GM21515 (cell line): ENCODE results near the gene VN1R5.
A peak's percentile ranks its signal among the peaks of the same experiment; 100 is the strongest.
"Not testable (repeated sequence)": the region's sequence is repeated elsewhere in the genome, so short reads cannot be mapped to it uniquely, and the experiment has no call there.

ENCODE experiments used
- ATAC-seq: cut with Tn5 transposase; IDR thresholded peaks from one replicate; pipeline ENCODE4 v1.9.1; 2021; ENCODE audit not compliant: unreplicated experiment

Gene VN1R5

GRCh38 chr1:247255772-247256171, at the start of gene VN1R5:
Gene VN1R5 (plus strand): TSS chr1:247256072.
- not testable (repeated sequence) for ATAC-seq

GRCh38 chr1:247209396-247209795, 46.5 kb upstream of the VN1R5 start:
- no peak for ATAC-seq

- ATAC-seq: no peak
These were observed 45.9 kb upstream of the VN1R5 start for GRCh38 chr1:247210062-247210375.

DNA sequence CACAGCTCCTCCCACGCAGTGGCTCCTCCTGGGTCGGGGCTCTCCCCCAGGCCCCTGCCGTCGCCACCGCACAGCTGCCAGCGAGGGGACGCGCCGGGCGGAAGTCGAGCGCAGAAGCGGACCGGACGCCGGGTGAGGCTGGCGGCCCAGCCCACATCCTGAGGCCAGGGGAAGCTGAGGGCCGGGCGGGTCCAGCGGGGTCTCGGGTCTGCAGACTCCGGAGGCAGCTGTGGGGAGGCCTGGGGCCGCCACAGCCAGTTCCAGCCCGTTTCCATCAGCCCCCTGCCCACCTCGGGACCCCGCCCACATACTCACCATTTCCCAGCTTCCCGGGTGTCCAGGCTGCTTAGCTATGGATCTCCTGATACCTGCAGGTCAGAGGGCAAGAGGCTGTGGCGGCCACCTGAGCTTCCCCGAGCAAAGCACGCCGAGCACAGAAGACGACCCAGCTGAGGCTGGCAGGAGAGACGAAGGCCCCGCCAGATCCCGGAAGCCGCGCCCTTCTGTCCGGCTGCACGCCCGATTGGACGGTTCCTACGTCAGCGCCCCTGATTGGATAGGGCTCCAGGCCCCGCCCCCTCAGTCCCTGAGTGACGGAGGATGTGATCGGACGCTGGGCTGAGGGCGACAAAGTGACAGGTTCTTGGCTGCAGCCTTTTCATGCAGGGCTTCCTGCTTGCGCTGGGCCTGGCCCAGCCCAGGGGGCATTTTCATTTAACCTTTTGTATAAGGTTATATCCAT, 45.3 kb upstream of the VN1R5 start:
- ATAC-seq: peak; percentile 95

DNA sequence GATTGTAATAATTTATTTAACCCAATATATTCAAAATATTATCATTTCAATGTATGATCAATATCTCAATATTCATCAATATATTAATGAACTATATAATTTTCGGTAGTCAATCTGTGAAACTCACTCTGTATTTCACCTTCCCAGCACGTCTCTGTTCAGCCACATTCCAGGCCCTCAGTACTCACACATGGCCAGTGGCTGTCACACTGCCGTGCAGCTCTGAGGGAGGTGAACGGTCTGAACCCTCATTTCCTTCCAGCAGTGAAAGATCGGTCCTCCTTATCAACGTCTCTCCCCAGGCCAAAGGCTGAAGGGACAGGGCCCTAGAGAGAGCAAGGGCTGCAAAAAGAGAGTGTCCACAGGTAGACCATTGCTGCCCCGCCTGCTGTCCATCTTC, 44.5 kb upstream of the VN1R5 start:
- no peak for ATAC-seq

DNA sequence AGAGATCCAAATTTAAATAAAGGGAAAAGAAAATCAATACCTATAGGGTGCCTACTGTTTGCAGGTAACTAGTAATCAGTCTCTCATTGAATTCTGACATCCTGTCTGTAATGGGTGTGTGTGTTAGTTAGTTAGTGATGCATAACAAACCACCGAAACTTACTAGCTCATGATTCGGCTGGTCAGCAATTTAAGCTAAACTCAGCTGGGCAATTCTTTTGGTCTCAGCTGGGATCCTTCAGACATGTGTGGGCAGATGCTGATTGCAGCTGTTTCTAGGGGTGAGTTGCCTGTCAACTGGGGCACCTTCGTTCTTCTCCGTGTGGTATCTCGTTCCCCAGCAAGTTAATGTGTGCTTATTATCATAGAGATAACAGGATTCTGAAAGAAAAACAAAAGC, 43.9 kb upstream of the VN1R5 start:
- ATAC-seq: peak; percentile 52

DNA sequence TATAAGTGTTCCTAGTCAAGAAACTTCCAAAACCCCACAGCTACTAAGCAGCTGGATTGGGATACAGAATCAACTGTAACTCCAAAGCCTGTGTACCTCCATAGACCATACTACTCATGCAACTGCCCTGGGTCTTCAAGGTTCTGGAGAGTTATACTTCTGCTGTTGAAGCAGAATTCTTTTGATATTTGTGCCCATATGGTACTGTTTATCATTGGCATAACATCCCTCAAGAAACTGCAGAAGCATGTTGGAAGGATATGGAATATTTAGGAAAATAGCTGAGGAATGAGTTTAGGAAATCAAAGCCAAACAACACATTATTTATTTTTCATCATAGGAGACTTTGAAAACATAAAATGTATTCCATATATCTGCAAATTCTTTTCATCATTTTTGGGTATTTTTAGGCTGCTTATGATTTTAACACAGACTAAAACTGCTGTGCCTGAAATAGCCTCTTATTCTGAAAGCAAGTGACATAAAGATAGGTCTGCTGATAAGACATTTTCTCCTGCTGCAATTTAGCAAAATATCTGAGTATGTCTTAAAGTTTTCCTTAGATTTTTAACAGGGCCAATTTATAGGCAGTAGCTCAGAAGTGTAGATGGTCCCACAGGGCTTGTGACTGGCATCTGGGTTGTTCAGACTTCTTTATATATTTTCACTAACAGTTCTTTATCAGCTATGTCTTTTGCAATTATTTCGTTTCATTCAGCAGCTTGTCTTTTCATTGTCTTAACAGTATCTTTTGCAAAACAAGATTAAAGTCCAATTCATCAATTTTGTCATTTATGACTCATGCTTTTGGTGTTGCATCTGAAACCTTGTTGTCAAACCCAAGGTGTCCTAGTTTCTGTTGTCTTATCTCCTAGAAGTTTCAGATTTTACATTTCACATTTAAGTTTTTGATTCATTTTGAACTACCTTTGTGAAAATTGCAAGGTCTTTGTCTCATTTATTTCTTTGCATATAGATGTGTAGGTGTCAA, 43.0 kb upstream of the VN1R5 start:
- no peak for ATAC-seq

- no peak for ATAC-seq
These were observed 39.6 kb upstream of the VN1R5 start for GRCh38 chr1:247216261-247216660.

- ATAC-seq: no peak
These were observed 37.7 kb upstream of the VN1R5 start for GRCh38 chr1:247218121-247218651.

DNA sequence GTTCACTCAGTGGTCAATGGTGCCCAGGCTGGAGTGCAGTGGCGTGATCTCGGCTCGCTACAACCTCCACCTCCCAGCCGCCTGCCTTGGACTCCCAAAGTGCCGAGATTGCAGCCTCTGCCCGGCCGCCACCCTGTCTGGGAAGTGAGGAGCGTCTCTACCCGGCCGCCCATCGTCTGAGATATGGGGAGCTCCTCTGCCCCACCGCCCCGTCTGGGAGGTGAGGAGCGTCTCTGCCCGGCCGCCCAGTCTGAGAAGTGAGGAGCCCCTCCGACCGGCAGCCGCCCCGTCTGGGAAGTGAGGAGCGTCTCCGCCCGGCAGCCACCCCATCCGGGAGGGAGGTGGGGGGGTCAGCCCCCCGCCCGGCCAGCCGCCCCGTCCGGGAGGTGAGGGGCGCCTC, 35.6 kb upstream of the VN1R5 start:
- not testable (repeated sequence) for ATAC-seq

DNA sequence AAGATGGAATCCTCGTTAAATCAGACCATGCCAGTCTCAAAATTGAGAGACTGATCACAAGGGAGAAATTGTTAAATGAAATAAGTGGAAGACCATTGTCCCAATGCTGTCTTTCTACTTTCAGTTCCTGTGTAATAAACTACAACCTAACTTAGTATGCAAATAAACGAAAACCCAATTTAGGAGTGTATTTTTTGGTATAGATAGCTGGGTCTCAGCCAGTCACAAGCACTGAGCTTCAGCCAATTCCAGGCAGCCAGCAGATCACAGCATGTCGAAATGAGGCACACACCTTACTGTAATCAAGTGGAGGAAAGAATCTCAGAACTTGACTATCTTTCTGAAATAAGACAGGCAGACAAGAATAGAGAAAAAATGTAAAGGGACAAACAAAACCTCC, 33.0 kb upstream of the VN1R5 start:
- ATAC-seq: no peak

DNA sequence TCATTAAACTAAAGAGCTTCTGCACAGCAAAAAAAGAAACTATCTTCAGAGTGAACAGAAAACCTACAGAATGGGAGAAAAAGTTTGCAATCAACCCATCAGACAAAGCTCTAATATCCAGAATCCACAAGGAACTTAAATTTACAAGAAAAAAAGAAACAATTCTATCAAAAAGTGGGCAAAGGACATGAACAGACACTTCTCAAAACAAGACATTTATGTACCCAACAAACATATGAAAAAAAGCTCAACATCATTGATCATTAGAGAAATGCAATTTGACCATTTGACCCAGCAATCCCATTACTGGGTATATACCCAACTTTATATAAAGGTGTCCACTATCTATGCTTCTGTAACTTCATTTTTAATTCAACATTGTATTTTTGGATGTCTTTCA, 31.1 kb upstream of the VN1R5 start:
- no peak for ATAC-seq

- no peak for ATAC-seq
These were observed 27.7 kb upstream of the VN1R5 start for GRCh38 chr1:247228133-247228532.

DNA sequence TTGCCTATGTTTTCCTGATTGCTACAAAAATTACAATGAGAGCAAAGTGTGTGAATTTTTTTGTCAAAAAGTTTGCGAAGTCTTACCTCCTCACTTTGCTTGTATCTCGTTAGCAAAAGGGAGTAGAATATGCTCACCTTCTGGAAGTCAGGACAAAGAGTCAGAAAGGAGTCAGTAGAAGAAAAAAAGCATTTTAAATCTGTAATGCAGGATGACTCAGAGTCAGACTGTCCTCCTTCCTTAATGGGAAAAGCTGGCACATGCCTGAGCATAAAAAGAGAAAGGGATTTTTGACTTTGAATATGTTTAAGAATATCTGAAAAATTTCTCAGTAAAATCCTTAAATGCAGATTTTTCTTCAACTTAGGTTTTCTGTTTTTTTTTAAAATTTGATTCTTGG, 14.2 kb upstream of the VN1R5 start:
- ATAC-seq: no peak

GRCh38 chr1:247243524-247244137, 12.2 kb upstream of the VN1R5 start:
- ATAC-seq: no peak

GRCh38 chr1:247246325-247247115, 9.4 kb upstream of the VN1R5 start:
- ATAC-seq: no peak

DNA sequence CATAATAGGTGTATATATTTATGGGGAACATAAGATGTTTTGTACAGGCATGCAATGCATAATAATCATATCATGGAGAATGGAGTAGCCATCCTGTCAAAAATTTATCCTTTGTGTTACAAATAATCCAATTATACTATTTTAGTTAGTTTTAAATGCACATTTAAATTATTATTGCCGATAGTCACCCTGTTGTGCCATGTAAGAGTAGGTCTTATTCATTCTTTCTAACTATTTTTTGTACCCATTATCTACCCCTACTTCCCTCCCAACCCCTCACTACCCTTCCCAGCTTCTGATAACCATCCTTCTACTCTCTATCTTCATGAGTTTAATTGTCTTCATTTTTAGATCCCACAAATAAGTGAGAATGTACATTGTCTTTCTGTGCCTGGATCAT, 8.3 kb upstream of the VN1R5 start:
- no peak for ATAC-seq

GRCh38 chr1:247266053-247266452, 10.2 kb downstream of the VN1R5 start:
- ATAC-seq: no peak

DNA sequence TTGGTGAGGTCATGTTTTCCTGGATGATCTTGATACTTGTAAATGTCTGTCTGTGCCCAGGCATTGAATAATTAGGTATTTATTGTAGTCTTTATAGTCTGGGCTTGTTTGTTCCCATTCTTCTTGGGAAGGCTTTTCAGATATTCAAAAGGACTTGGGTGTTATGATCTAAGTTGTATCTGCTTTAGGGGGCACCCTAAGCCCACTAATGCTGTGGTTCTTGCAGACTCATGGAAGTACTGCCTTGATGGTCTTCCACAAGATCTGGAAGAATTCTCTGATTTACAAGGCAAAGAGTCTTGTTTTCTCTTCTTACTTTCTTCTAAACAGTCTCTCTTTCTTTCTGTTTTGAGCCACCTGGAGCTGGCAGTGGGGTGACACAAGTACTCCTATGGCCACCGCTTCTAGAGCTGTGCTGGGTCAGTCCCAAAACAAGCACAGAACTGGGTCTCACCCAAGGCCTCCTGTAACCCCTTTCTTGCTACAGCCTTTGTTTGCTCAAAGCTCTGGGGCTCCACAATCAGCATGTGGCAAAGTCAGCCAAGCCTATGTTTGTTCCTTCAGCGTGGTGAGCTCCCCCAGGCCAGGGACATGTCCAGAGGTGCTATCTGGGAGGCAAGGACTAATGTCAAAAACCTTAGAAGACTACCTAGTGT, 12.6 kb downstream of the VN1R5 start:
- no peak for ATAC-seq

GRCh38 chr1:247269133-247269532, 13.3 kb downstream of the VN1R5 start:
- ATAC-seq: no peak
